Loucy (cell line): ENCODE measurements around the gene HASPIN.

Experiments used
- CTCF ChIP-seq: fragments of 200-600 bp; sonication (generic); conservative IDR thresholded peaks from 2 replicates; pipeline ENCODE4 v1.5.1; 2014; ENCODE audit warnings: mild to moderate bottlenecking, antibody characterized with exemption, low read length
- EZH2phosphoT487 ChIP-seq: fragments of 200-600 bp; IDR thresholded peaks from 2 replicates; pipeline ENCODE4 v1.6.1; 2018; ENCODE audit warnings: antibody characterized with exemption, mild to moderate bottlenecking, moderate library complexity, borderline replicate concordance

GRCh38 chr17:3724378-3725077 lies 825 bp downstream of the HASPIN start:
- TF ChIP-seq CTCF (no peak), EZH2phosphoT487 (no peak)
